ENCODE results near the gene ELK1. TPM values are rescaled to one million over a fixed set of nuclear protein-coding genes. Genes with fewer than 3 reads are reported as not detected.

The ELK1 gene
- total RNA-seq, 4 donors from 2014 or later = 35.0 to 65.6 (median 58.8) TPM

DNA sequence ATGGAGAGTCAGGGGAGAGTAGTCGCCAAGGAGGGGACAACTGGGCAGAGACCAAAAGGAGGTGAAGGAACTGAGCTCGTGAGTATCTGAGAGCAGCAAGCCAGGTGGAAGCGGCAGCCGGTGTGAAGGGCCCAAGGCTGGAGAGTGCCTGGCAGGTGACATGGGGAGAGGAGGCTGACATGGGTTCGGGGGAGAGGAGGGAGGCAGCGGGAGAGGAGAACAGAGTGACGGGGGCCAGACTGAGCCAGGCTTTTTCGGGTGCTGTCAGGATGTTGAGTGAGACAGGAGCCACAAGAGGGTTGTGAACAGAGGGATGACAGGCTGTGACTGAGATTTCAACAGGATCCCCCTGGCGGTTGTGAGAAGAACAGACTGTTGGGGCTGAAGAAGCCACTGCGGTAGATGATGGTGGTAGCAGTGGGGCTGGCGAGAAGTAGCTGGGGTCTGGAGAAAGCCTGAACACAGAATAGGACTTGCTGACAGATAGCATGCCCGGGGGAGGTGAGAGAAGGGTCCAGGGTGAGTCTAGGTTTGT is 5.7 kb downstream of the ELK1 start:
- peak in 1 of 2 donors; percentile 44 for ATAC-seq
- Histone ChIP-seq H3K4me3 (no peak overlapping the region), H3K27me3 (no peaks in the 10 kb centered on the region), H3K27ac (no peak overlapping the region), H3K4me1 (peaks cover 5 to 8% of the 10 kb centered on the region in 2 donors), H3K36me3 (peaks cover 0 to 12% of the 10 kb centered on the region in 2 donors), H3K9me3 (no peaks in the 10 kb centered on the region)
- DNase-seq = no peak
- TF ChIP-seq, protein P1, sequence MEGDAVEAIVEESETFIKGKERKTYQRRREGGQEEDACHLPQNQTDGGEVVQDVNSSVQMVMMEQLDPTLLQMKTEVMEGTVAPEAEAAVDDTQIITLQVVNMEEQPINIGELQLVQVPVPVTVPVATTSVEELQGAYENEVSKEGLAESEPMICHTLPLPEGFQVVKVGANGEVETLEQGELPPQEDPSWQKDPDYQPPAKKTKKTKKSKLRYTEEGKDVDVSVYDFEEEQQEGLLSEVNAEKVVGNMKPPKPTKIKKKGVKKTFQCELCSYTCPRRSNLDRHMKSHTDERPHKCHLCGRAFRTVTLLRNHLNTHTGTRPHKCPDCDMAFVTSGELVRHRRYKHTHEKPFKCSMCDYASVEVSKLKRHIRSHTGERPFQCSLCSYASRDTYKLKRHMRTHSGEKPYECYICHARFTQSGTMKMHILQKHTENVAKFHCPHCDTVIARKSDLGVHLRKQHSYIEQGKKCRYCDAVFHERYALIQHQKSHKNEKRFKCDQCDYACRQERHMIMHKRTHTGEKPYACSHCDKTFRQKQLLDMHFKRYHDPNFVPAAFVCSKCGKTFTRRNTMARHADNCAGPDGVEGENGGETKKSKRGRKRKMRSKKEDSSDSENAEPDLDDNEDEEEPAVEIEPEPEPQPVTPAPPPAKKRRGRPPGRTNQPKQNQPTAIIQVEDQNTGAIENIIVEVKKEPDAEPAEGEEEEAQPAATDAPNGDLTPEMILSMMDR (IDR thresholded peaks at IDR 0.05 in 4 of 5, conservative IDR thresholded peaks at IDR 0.05 in 1 of 5) = peak in 1 of 5 experiments; percentile 28
- TF ChIP-seq POLR2A (IDR thresholded peaks at IDR 0.05) = no peak
- in situ Hi-C loops (cut with MboI; ENCODE audit: low sequenced_read_pairs in 4 of 4) = loop anchor here in 1 of 4 donors (25.0 kb wide), 1 partner anchor 107 kb away; no protein-coding TSS in a partner anchor
- intact Hi-C loops (cut with DNase I; ENCODE audit: low total_unique reads) = no loop called here

DNA sequence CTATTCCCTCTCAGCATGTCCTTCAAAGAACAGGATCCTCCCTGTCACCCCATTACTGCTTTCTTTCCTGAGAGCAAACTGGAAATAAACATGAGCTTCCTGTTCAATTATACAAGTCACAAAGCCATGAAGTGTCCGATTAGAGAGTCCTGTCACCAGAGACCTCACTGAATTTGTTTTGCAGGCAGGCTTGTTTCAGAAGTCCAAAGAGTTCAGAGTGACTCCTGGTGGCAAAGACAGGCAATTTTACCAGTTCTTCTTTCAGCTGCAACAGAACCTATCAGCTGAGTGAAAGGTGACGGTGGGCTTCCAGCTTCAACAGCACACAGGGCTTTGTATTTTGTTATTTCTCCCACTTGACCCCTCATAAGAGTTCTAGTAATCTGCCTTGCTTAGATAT is 6.4 kb downstream of the ELK1 start:
- peak overlapping the region in 1 of 4 donors; percentile 31 for H3K27ac ChIP-seq
- ATAC-seq (no peak), DNase-seq (no peak)
- TF ChIP-seq POLR2A (IDR thresholded peaks at IDR 0.05) = no peak
- TF ChIP-seq, protein P1 (IDR thresholded peaks at IDR 0.05 in 4 of 5, conservative IDR thresholded peaks at IDR 0.05 in 1 of 5) = no peak
- no peaks in the 10 kb centered on the region for H3K9me3 ChIP-seq
- in situ Hi-C loops (cut with MboI; ENCODE audit: low sequenced_read_pairs in 4 of 4) (loop anchor here in 1 of 4 donors (25.0 kb wide), 1 partner anchor 107 kb away; no protein-coding TSS in a partner anchor), intact Hi-C loops (cut with DNase I; ENCODE audit: low total_unique reads) (no loop called here)
- H3K36me3 ChIP-seq = peaks cover 0 to 19% of the 10 kb centered on the region in 2 donors
- no peak overlapping the region for H3K4me3 ChIP-seq
- peaks cover under 1 to 3% of the 10 kb centered on the region in 2 donors for H3K4me1 ChIP-seq
- no peaks in the 10 kb centered on the region for H3K27me3 ChIP-seq

DNA sequence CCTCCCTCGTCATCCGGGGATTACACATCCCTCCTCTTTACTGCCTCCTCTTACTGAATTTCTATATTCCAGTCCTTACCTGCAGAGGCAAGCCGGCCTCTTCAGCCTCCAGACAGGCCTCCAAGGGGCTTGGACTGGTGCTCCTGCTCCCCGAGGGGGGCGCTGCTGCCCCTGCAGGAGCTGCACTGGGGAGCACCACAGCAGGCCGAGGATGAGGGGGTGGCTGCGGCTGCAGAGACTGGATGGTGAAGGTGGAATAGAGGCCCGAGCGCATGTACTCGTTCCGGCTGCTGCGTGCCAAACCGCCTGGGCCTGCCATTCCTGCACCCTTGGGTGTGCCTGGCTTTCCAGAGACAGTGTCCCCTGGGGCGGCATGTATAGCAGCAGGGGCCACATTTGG is 11.5 kb downstream of the ELK1 start:
- in situ Hi-C loops (cut with MboI; ENCODE audit: low sequenced_read_pairs in 4 of 4) (loop anchor here in 1 of 4 donors (25.0 kb wide), 1 partner anchor 102 kb away; no protein-coding TSS in a partner anchor), intact Hi-C loops (cut with DNase I; ENCODE audit: low total_unique reads) (no loop called here)
- peaks cover 0 to 39% of the 10 kb centered on the region in 2 donors for H3K36me3 ChIP-seq
- no peaks in the 10 kb centered on the region for H3K27me3 ChIP-seq
- H3K27ac ChIP-seq = no peak overlapping the region
- H3K4me1 ChIP-seq = no peaks in the 10 kb centered on the region
- TF ChIP-seq POLR2A (IDR thresholded peaks at IDR 0.05) = no peak
- TF ChIP-seq, protein P1 (IDR thresholded peaks at IDR 0.05 in 4 of 5, conservative IDR thresholded peaks at IDR 0.05 in 1 of 5) = no peak
- H3K4me3 ChIP-seq = no peak overlapping the region
- H3K9me3 ChIP-seq = no peaks in the 10 kb centered on the region
- DNase-seq = no peak
- ATAC-seq = no peak

DNA sequence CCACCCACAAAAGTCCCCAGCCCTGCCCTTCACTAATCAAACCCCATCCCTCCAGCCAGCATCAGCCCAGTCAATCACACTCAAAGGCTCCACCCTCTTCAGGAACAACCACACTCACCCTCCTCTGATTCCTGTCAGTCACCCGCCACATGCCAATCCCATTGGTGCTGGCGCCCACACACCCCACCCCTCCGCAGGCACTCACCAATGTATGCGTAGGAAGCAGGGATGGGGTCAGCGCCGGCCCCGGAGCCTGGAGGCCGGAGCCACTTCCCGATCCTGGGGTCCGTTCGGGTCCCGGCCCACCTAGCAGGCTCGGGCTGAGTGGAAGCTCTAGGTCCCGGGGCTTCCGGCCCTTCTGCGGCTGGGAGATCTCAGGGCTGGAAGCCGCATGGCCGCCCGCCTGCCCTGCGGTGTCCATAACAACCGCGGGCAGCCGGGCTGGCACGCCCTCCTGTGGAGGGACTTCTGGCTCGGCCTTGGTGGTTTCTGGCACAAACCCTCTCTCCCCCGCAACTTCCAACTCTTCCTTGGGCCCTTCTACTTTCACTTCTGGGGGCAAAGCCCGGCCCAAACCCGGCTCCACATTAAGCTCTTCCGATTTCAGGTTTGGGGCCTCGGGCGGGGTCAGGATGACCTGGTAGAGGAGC is 12.7 kb downstream of the ELK1 start:
- ATAC-seq = no peak
- in situ Hi-C loops (cut with MboI; ENCODE audit: low sequenced_read_pairs in 4 of 4) (loop anchor here in 1 of 4 donors (25.0 kb wide), 1 partner anchor 100 kb away; no protein-coding TSS in a partner anchor), intact Hi-C loops (cut with DNase I; ENCODE audit: low total_unique reads) (no loop called here)

More for the DNA sequence above, 12.7 kb downstream of the ELK1 start:
- TF ChIP-seq, protein P1 (IDR thresholded peaks at IDR 0.05 in 4 of 5, conservative IDR thresholded peaks at IDR 0.05 in 1 of 5) = no peak
- no peak for TF ChIP-seq POLR2A (IDR thresholded peaks at IDR 0.05)
- no peaks in the 10 kb centered on the region for H3K27me3 ChIP-seq
- H3K4me1 ChIP-seq = no peaks in the 10 kb centered on the region
- H3K36me3 ChIP-seq = peaks cover 0 to 39% of the 10 kb centered on the region in 2 donors
- no peak overlapping the region for H3K4me3 ChIP-seq
- no peak for DNase-seq
- no peaks in the 10 kb centered on the region for H3K9me3 ChIP-seq
- H3K27ac ChIP-seq = no peak overlapping the region

Measured in gastrocnemius medialis (tissue), 4 donors.